Measurements from ENCODE around the gene OAF. TPM values are rescaled to one million over a fixed set of nuclear protein-coding genes. Genes with fewer than 3 reads are reported as not detected.
A peak's percentile ranks its signal among the peaks of the same experiment; 100 is the strongest.
"Not testable (repeated sequence)": the region's sequence is repeated elsewhere in the genome, so short reads cannot be mapped to it uniquely, and the experiment has no call there.

Gene OAF
- polyA plus RNA-seq, 6 donors from 2014 or later, result 0.60 to 3.0 (median 1.4) TPM; not detected in 1

DNA sequence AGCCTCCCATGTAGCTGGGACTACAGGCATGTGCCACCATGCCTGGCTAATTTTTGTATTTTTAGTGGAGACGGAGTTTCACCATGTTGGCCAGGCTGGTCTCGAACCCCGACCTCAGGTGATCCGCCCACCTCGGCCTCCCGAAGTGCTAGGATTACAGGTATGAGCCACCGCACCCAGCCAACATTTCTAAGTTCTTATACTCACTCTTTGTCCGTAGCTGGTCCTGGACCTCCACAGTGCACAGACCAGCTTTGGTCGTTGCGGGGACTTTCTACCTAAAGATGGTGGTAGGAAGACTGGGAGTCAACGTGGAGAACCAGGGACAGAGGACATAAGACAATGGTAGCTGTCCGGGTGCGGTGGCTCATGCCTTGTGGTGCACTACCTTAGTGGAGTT lies 42.5 kb downstream of the OAF start:
- H3K36me3 Mint-ChIP-seq; DNase-seq; H3K9me3 Mint-ChIP-seq; H3K27ac Mint-ChIP-seq; ATAC-seq (ENCODE audit: low read depth in 2 of 2): not testable (repeated sequence)
- Mint-ChIP-seq H3K4me1 (peaks cover 5 to 15% (median 7%) of the 10 kb centered on the region in 3 donors), H3K27me3 (peaks cover 53 to 74% (median 64%) of the 10 kb centered on the region in 3 donors), H3K4me3 (peak overlapping the region in 1 of 8 donors; percentile 41)

DNA sequence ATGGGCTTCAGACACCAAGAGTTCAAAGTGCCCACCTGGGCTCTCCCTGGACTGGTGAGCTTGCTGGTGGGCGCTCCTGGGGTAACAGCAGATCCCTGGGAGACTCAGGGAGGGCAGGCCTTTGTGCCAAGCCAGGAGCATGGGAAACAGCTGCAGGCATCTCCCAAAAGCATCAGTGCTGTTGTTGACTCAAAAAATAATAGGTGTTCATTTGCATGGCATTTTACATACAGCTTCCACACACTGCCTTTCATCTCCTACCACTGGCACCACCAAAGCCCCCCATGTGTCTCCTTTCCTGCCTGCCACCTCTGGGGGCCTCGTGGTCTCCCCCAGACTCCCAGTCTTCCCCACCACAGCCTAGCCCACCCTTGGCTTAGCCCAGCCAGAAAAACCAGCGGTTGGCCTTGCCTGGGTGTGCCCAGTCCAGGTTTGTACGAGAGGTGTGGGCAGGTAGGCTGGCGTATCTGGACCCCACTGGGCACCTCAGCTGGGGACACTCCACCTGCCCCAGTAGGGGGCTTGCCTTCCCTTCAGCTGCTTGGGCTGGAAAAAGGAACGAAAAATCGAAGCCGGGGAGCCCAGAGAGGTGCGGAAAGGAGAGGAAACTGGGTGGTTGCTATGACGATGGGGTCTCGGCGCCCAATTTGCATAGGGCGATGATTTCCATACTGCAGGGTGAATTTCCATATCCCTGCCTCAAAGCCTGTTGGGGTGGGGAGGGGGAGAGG lies 44.1 kb downstream of the OAF start:
- ATAC-seq (ENCODE audit: low read depth in 2 of 2) (no peak), DNase-seq (no peak)
- Mint-ChIP-seq H3K27ac (peak overlapping the region in 1 of 6 donors; percentile 28), H3K27me3 (peaks cover 51 to 71% (median 61%) of the 10 kb centered on the region in 3 donors), H3K4me1 (peaks cover 5 to 15% (median 7%) of the 10 kb centered on the region in 3 donors), H3K9me3 (peaks cover 0 to 3% (median 0%) of the 10 kb centered on the region in 7 donors), H3K36me3 (no peaks in the 10 kb centered on the region), H3K4me3 (peak overlapping the region in 3 of 8 donors; percentile 20 to 87 (median 39))

DNA sequence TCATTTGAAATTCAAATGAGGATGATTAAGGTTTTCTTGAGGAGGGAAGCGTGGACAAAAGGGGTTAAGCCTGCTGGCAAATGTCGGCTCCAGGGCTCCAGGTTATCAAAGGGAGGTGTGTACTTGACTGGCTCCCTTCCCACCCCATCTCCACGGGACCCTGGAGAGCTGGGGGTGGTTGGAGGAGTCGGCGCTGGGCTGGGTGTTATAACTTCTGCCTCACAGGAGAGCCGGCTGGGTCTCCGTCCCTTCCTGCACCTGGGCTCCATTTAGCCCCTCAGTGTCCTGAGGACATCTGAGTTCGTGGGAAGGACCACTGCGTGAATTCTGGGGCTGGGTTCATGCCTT lies 44.7 kb downstream of the OAF start:
- ATAC-seq (ENCODE audit: low read depth in 2 of 2), result no peak
- Mint-ChIP-seq H3K27me3 (peaks cover 47 to 70% (median 60%) of the 10 kb centered on the region in 3 donors), H3K36me3 (no peaks in the 10 kb centered on the region), H3K9me3 (no peaks in the 10 kb centered on the region), H3K4me1 (peaks cover 5 to 15% (median 7%) of the 10 kb centered on the region in 3 donors), H3K4me3 (peak overlapping the region in 3 of 8 donors; percentile 20 to 87 (median 39)), H3K27ac (peak overlapping the region in 1 of 6 donors; percentile 28)
- DNase-seq, result no peak

DNA sequence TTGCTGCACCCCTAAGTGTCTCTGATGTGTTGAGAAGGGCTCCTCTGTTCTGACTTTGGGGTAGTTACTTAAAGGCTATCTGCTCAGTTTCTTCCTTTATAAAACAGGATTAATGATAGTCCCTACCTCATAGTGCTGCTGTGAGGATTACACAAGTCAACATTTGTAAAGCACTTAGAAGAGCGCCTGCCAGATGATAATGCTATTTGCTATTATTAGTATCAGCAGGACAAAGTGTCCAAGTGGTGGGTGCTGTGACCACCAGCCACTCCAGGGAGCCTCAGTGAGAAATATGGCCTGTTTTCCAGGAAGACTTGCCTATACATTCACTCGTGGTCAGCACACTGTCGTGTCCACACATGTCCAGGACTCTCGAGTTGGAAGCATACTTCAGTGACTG lies 45.3 kb downstream of the OAF start:
- H3K27ac Mint-ChIP-seq, result no peak overlapping the region
- H3K36me3 Mint-ChIP-seq, result no peaks in the 10 kb centered on the region
- H3K27me3 Mint-ChIP-seq, result peaks cover 47 to 77% (median 67%) of the 10 kb centered on the region in 3 donors
- no peak for ATAC-seq (ENCODE audit: low read depth in 2 of 2)
- no peaks in the 10 kb centered on the region for H3K9me3 Mint-ChIP-seq
- DNase-seq, result no peak
- H3K4me1 Mint-ChIP-seq, result peaks cover 5 to 15% (median 7%) of the 10 kb centered on the region in 3 donors
- no peak overlapping the region for H3K4me3 Mint-ChIP-seq

DNA sequence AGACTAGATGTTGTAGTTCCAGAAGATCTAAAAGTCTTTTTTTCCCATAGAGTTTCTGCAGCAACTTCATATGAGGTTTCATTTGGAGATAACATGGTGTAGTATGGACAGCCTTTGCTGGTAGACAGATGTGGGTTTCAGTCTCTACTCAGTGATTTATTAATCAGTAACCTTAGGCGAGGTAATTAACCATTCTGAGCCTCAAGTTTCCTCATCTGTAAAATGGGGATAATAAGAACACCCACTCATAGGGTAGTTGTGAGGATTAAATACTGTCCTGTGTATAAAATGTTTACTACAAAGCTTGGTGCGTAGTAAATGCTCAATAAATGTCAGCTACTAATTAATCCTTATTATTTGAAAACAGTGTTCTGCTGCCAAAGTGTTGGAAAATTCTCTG lies 45.9 kb downstream of the OAF start:
- H3K4me3 Mint-ChIP-seq, result no peak overlapping the region
- no peak overlapping the region for H3K27ac Mint-ChIP-seq
- no peaks in the 10 kb centered on the region for H3K36me3 Mint-ChIP-seq
- H3K27me3 Mint-ChIP-seq, result peaks cover 52 to 81% (median 71%) of the 10 kb centered on the region in 3 donors
- no peak for DNase-seq
- H3K9me3 Mint-ChIP-seq, result no peaks in the 10 kb centered on the region
- ATAC-seq (ENCODE audit: low read depth in 2 of 2), result no peak
- peaks cover 5 to 15% (median 7%) of the 10 kb centered on the region in 3 donors for H3K4me1 Mint-ChIP-seq

DNA sequence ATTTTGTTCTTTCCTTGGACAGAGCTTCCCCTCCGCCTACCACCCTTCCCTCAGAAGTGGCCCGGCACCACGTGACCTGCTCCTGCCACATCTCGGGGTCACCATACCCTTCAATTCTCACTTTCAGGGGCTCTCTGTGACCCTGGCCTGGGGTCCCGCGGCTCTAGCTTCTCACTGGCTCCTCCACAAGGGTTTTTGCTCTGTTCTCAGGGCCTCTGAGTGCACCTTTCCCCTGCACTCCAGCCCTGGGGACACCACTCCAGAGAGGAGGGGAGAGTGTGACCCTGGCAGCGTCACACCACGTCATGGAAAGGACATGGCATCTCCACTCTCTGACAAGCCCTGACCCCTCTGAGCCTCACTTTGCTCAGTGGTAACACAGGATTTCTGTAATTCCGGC lies 46.5 kb downstream of the OAF start:
- Mint-ChIP-seq H3K4me3 (no peak overlapping the region), H3K27me3 (peaks cover 52 to 79% (median 71%) of the 10 kb centered on the region in 3 donors), H3K27ac (no peak overlapping the region)

DNA sequence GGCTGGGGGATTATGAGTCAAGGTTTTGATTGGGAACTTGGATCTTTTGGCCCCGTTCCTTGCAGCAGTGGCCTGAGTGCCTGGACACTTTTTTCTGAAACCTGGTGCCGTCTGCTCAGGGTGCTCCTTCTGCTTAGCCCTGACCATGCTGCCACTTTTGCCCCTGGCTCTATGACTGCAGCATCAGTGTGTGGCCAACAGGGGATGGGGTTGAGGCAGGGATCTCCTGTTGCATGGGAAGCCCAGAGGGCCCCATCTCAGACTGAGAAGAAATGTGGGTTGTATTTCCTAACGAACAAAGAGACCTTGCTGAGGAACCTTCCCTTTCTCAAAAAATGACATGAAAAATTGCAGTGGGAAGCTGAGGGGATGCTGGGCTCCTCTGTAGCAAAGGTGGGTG lies 47.8 kb downstream of the OAF start:
- DNase-seq (no peak), ATAC-seq (ENCODE audit: low read depth in 2 of 2) (no peak)
- Mint-ChIP-seq H3K27me3 (peaks cover 54 to 76% (median 74%) of the 10 kb centered on the region in 3 donors), H3K27ac (no peak overlapping the region), H3K4me1 (peaks cover 5 to 15% (median 7%) of the 10 kb centered on the region in 3 donors), H3K9me3 (no peaks in the 10 kb centered on the region), H3K4me3 (no peak overlapping the region), H3K36me3 (no peaks in the 10 kb centered on the region)

More for the DNA sequence above, 46.5 kb downstream of the OAF start:
- peaks cover 5 to 15% (median 7%) of the 10 kb centered on the region in 3 donors for H3K4me1 Mint-ChIP-seq
- no peaks in the 10 kb centered on the region for H3K9me3 Mint-ChIP-seq
- DNase-seq, result no peak
- no peaks in the 10 kb centered on the region for H3K36me3 Mint-ChIP-seq
- no peak for ATAC-seq (ENCODE audit: low read depth in 2 of 2)

DNA sequence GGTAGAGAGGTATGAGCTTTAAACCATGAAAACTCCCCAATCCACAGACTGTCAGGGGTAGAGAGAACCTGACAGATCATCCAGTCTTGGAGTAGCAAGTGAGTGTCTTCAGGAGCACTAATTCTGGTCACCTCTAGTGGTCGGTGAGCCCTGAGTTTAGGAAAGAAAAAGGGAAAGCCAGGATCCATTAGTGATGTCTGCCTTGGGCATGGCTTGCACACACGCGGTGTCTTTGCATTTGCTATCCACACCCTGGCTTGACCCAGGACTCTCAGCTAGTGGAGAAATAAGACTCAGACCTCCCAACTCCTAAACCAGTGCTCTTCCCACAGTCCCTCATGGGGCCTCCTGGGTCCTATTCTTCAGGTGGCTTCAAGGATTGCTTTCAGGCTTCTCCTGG lies 48.4 kb downstream of the OAF start:
- ATAC-seq (ENCODE audit: low read depth in 2 of 2) (no peak), DNase-seq (no peak)
- H3K27ac Mint-ChIP-seq, result no peak overlapping the region
- no peaks in the 10 kb centered on the region for H3K9me3 Mint-ChIP-seq
- peaks cover 50 to 76% (median 70%) of the 10 kb centered on the region in 3 donors for H3K27me3 Mint-ChIP-seq
- peaks cover 5 to 15% (median 7%) of the 10 kb centered on the region in 3 donors for H3K4me1 Mint-ChIP-seq
- H3K36me3 Mint-ChIP-seq, result no peaks in the 10 kb centered on the region
- peak overlapping the region in 1 of 8 donors; percentile 62 for H3K4me3 Mint-ChIP-seq

DNA sequence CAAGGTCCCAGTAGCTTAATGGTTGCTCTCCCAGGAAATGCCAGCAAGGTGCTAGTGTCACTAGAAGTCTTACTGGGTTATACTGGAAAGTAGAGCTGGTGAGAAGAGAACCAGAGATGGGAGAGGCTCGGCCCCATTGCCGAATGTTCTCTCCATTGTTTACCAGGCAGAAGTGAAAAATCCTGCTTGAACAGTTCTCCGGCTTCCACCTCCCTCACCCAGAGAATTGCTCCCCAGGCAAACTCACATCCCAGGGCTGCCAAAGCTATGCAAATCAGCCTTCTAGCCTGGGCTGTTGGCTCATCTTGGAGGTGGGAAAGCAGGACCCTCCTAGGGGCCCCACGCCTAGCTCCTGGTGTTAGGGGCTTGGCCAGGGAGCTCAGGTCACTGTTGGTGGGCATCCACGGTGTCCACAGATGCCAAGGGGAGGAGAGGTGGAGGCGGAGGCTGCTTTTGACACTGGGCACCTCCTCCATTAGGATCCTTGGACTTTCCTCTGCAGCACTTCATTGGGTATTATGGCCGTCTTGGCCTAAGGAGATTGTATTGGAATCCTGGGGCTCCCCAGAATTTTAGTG lies 49.2 kb downstream of the OAF start:
- Mint-ChIP-seq H3K4me3 (no peak overlapping the region), H3K27me3 (peaks cover 46 to 71% (median 61%) of the 10 kb centered on the region in 3 donors), H3K9me3 (no peaks in the 10 kb centered on the region), H3K27ac (no peak overlapping the region), H3K4me1 (peaks cover 4 to 12% (median 5%) of the 10 kb centered on the region in 3 donors), H3K36me3 (no peaks in the 10 kb centered on the region)
- no peak for DNase-seq
- no peak for ATAC-seq (ENCODE audit: low read depth in 2 of 2)

DNA sequence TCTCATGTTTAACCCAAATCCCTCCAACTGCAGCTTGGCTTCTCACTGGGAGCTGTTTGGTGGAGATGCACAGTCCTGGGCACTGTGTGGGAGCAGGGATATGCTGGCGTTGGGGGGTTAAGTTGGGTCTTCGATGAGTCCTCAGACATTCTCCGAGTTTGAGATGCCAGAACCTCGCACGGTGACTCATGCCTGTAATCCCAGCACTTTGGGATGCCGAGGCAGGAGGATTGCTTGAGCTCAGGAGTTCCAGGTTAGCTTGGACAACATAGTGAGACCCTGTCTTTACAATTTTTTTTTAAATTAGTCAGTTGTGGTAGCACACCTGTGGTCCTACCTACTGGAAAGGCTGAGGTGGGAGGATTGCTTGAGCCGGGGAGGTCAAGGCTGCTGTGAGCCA lies 49.8 kb downstream of the OAF start:
- H3K27me3 Mint-ChIP-seq, result peaks cover 43 to 69% (median 58%) of the 10 kb centered on the region in 3 donors
- DNase-seq (no peak), ATAC-seq (ENCODE audit: low read depth in 2 of 2) (no peak)
- no peak overlapping the region for H3K27ac Mint-ChIP-seq
- no peaks in the 10 kb centered on the region for H3K9me3 Mint-ChIP-seq
- no peaks in the 10 kb centered on the region for H3K36me3 Mint-ChIP-seq
- H3K4me1 Mint-ChIP-seq, result peaks cover 0 to 7% (median 0%) of the 10 kb centered on the region in 3 donors
- H3K4me3 Mint-ChIP-seq, result no peak overlapping the region

DNA sequence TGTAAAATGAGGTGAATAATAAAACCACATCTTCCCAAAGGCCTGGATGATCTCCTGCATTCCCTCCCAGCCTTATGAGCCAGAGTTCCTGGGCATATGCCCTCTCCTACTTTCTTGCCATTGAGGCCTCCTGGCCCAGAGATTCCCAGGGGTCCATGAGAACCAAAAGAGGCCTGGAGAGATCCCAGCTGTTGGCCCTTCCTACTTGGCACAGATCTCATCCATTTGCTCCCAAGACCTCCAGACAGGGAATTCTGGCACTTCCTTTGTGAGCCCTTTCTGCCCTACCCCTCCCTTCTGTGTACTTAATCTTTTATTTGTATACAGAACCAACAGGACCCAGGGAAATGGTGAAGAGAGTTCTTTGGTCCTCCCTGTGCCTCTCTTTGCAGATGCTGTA lies 50.5 kb downstream of the OAF start:
- peak overlapping the region in 1 of 6 donors; percentile 39 for H3K27ac Mint-ChIP-seq

DNA sequence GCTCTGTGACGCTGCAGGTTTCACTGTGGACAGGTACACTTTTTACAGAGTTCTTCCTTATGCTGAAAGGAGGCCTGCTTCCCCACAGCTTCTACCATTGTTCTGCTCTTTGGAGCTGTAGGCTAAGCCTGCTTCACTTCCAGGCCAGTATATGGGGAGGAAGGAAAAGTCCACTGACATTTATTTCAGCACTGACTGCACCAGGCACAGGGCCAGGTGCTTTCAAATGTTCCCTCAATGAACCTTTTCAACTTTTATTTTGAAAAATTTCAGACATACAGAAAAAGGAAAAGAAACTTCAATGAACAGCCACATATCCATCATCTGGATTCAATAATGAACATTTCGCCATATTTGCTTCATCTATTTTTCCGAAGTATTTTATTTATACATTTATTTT lies 51.1 kb downstream of the OAF start:
- Mint-ChIP-seq H3K4me3 (no peak overlapping the region), H3K4me1 (no peaks in the 10 kb centered on the region), H3K27ac (no peak overlapping the region), H3K36me3 (no peaks in the 10 kb centered on the region), H3K9me3 (no peaks in the 10 kb centered on the region), H3K27me3 (peaks cover 43 to 71% (median 58%) of the 10 kb centered on the region in 3 donors)
- no peak for ATAC-seq (ENCODE audit: low read depth in 2 of 2)
- DNase-seq, result no peak

More for the DNA sequence above, 50.5 kb downstream of the OAF start:
- Mint-ChIP-seq H3K36me3 (no peaks in the 10 kb centered on the region), H3K27me3 (peaks cover 46 to 69% (median 58%) of the 10 kb centered on the region in 3 donors), H3K9me3 (no peaks in the 10 kb centered on the region), H3K4me1 (peaks cover 0 to under 1% (median 0%) of the 10 kb centered on the region in 3 donors), H3K4me3 (no peak overlapping the region)
- ATAC-seq (ENCODE audit: low read depth in 2 of 2) (no peak), DNase-seq (no peak)

DNA sequence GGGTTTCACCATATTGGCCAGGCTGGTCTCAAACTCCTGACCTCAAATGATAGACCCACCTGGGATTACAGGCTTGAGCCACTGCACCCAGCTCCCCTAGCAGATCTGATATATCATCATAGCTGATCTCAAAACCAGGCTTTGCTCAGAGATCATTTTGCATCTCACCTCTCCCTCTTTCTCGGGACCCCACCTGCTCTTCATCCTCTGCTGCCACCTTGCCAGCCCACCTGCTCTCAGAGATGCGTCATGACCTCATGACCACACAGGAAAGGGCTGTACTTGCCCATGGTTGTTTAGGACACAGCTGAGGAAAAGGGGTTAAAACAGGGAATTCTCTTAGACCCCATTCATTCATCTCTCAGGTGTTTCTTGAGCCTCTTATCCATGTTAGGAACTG lies 56.5 kb downstream of the OAF start:
- no peaks in the 10 kb centered on the region for H3K36me3 Mint-ChIP-seq
- H3K4me3 Mint-ChIP-seq, result no peak overlapping the region
- no peaks in the 10 kb centered on the region for H3K9me3 Mint-ChIP-seq
- no peaks in the 10 kb centered on the region for H3K4me1 Mint-ChIP-seq
- peaks cover 35 to 58% (median 46%) of the 10 kb centered on the region in 3 donors for H3K27me3 Mint-ChIP-seq
- no peak for ATAC-seq (ENCODE audit: low read depth in 2 of 2)
- no peak overlapping the region for H3K27ac Mint-ChIP-seq
- DNase-seq, result no peak

DNA sequence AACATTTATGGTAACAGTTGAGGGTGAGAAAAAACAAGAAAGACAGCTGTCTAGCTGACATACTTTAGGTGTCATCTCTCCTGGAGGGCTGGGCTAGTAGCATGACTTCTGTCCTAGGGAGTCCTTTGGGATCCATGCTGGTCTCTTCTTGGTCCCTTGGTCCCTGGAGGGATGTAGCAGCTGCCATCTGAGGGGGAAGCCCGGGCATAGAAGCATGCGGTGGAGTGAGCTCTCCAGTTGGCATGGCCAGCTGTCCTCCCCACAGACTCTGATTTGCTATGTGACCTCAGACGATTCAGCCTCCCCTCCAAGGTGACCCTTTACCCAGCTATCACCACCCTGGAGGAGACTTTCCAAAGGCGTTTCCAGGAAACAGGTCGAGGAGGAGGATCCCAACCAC lies 57.9 kb downstream of the OAF start:
- DNase-seq (no peak), ATAC-seq (ENCODE audit: low read depth in 2 of 2) (no peak)
- Mint-ChIP-seq H3K27ac (no peak overlapping the region), H3K27me3 (peaks cover 40 to 59% (median 51%) of the 10 kb centered on the region in 3 donors), H3K9me3 (no peaks in the 10 kb centered on the region), H3K36me3 (no peaks in the 10 kb centered on the region), H3K4me1 (no peaks in the 10 kb centered on the region), H3K4me3 (no peak overlapping the region)
